ENCODE data around the gene PCDH8. TPM values are rescaled to one million over a fixed set of nuclear protein-coding genes. Genes with fewer than 3 reads are reported as not detected.

The PCDH8 gene
- total and polyA plus RNA-seq, 2 of the 13 experiments (the other 11 are each of a cell fraction or from before 2014, with no cell fraction given): not detected

DNA sequence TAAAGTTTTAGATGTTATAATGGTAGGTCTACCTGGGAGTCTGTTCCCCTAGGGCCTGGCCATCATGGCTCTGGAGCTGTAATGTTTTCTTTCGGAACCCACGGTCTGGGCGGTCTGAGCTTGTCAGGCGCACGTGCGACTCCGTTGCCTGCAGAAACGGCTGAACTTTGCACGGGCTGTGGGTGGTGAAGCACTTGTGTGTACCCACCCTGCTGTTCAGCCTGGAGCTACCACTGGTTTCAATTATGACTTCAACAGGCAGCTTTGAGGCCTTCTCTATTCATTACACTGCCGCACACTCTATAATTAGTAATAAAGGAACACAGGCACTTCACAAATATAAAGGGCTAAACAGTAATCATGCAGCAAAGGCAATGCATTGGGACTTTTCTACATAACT is 6.0 kb downstream of the PCDH8 start (continued):
- TF ChIP-seq ZXDC (CRISPR knock-in tag; IDR thresholded peaks at IDR 0.05) (no peak), PAX8 (CRISPR knock-in tag; IDR thresholded peaks at IDR 0.05; ENCODE audit: borderline replicate concordance) (no peak), CBX5 (CRISPR knock-in tag; IDR thresholded peaks at IDR 0.05; ENCODE audit: borderline replicate concordance) (no peak), CHD2 (IDR thresholded peaks at IDR 0.05; ENCODE audit: low read depth, low read length) (no peak), ZNF367 (CRISPR knock-in tag; IDR thresholded peaks at IDR 0.05; ENCODE audit: borderline replicate concordance) (no peak), TBL1XR1 (IDR thresholded peaks at IDR 0.05; ENCODE audit: borderline replicate concordance, low read length, partially characterized antibody) (no peak), HDAC6 (IDR thresholded peaks at IDR 0.05; ENCODE audit: low read depth, low read length) (no peak), ZFP62 (CRISPR knock-in tag; IDR thresholded peaks at IDR 0.05) (no peak), GTF3A (CRISPR knock-in tag; conservative IDR thresholded peaks at IDR 0.05) (no peak), ZNF775 (CRISPR knock-in tag; IDR thresholded peaks at IDR 0.05; ENCODE audit: borderline replicate concordance) (no peak), HNRNPLL (IDR thresholded peaks at IDR 0.05; ENCODE audit: low read depth, low read length, poor library complexity, severe bottlenecking) (no peak), MYNN (CRISPR knock-in tag; IDR thresholded peaks at IDR 0.05; ENCODE audit: low read depth) (no peak), ARID2 (CRISPR knock-in tag; IDR thresholded peaks at IDR 0.05; ENCODE audit: borderline replicate concordance) (no peak), NFKB2 (CRISPR knock-in tag; IDR thresholded peaks at IDR 0.05; ENCODE audit: borderline replicate concordance) (no peak), POGZ (CRISPR knock-in tag; IDR thresholded peaks at IDR 0.05) (no peak), TAF1 (CRISPR knock-in tag; IDR thresholded peaks at IDR 0.05) (no peak), HDAC2 (CRISPR knock-in tag; IDR thresholded peaks at IDR 0.05) (0 out of 2 replicates have a peak, but pooled peaks have one; percentile 41), HOXA3 (CRISPR knock-in tag; IDR thresholded peaks at IDR 0.05) (peak; percentile 63), ZBTB7A (CRISPR knock-in tag; IDR thresholded peaks at IDR 0.05) (no peak)
- TF ChIP-seq, protein P1, sequence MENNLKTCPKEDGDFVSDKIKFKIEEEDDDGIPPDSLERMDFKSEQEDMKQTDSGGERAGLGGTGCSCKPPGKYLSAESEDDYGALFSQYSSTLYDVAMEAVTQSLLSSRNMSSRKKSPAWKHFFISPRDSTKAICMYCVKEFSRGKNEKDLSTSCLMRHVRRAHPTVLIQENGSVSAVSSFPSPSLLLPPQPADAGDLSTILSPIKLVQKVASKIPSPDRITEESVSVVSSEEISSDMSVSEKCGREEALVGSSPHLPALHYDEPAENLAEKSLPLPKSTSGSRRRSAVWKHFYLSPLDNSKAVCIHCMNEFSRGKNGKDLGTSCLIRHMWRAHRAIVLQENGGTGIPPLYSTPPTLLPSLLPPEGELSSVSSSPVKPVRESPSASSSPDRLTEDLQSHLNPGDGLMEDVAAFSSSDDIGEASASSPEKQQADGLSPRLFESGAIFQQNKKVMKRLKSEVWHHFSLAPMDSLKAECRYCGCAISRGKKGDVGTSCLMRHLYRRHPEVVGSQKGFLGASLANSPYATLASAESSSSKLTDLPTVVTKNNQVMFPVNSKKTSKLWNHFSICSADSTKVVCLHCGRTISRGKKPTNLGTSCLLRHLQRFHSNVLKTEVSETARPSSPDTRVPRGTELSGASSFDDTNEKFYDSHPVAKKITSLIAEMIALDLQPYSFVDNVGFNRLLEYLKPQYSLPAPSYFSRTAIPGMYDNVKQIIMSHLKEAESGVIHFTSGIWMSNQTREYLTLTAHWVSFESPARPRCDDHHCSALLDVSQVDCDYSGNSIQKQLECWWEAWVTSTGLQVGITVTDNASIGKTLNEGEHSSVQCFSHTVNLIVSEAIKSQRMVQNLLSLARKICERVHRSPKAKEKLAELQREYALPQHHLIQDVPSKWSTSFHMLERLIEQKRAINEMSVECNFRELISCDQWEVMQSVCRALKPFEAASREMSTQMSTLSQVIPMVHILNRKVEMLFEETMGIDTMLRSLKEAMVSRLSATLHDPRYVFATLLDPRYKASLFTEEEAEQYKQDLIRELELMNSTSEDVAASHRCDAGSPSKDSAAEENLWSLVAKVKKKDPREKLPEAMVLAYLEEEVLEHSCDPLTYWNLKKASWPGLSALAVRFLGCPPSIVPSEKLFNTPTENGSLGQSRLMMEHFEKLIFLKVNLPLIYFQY (CRISPR knock-in tag; IDR thresholded peaks at IDR 0.05; ENCODE audit: borderline replicate concordance): no peak
- TF ChIP-seq, protein P2, sequence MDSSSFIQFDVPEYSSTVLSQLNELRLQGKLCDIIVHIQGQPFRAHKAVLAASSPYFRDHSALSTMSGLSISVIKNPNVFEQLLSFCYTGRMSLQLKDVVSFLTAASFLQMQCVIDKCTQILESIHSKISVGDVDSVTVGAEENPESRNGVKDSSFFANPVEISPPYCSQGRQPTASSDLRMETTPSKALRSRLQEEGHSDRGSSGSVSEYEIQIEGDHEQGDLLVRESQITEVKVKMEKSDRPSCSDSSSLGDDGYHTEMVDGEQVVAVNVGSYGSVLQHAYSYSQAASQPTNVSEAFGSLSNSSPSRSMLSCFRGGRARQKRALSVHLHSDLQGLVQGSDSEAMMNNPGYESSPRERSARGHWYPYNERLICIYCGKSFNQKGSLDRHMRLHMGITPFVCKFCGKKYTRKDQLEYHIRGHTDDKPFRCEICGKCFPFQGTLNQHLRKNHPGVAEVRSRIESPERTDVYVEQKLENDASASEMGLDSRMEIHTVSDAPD (CRISPR knock-in tag; IDR thresholded peaks at IDR 0.05): no peak
- TF ChIP-seq, protein P3, sequence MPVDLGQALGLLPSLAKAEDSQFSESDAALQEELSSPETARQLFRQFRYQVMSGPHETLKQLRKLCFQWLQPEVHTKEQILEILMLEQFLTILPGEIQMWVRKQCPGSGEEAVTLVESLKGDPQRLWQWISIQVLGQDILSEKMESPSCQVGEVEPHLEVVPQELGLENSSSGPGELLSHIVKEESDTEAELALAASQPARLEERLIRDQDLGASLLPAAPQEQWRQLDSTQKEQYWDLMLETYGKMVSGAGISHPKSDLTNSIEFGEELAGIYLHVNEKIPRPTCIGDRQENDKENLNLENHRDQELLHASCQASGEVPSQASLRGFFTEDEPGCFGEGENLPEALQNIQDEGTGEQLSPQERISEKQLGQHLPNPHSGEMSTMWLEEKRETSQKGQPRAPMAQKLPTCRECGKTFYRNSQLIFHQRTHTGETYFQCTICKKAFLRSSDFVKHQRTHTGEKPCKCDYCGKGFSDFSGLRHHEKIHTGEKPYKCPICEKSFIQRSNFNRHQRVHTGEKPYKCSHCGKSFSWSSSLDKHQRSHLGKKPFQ (CRISPR knock-in tag; IDR thresholded peaks at IDR 0.05; ENCODE audit: insufficient replicate concordance): no peak
